ENCODE data around the gene SUPT6H.

The SUPT6H gene

GRCh38 chr17:28750178-28751047 lies 88.4 kb downstream of the SUPT6H start:
- DNase-seq (ENCODE audit: low read depth) = peak; percentile 83

- no peak for DNase-seq (ENCODE audit: low read depth)
Measured at GRCh38 chr17:28751600-28752366, 89.8 kb downstream of the SUPT6H start.

Data from activated T-cell treated with anti-CD3 and anti-CD28 coated beads for 1 hour (primary cell).